Right renal pelvis (tissue), 4 donors: Measurements from ENCODE around the gene MMADHC. TPM values are rescaled to one million over a fixed set of nuclear protein-coding genes. Genes with fewer than 3 reads are reported as not detected.

Source experiments
- DNase-seq, 4 donors: peaks; one replicate each; pipeline ENCODE4 v3.0.0-alpha.2; 2013; ENCODE audit warnings: low read depth in 4 of 4, low spot score in 3 of 4, missing footprints in 1 of 4
- polyA plus RNA-seq, 4 donors: library from polyadenylated mRNA; unstranded; fragments of 120-200 nt; gene quantifications; one replicate each; pipeline ENCODE4 v1.2.1, GENCODE V29; 2013; ENCODE audit not compliant: insufficient read length in 4 of 4

The MMADHC gene
- polyA plus RNA-seq, 4 donors = 119 to 131 (median 128) TPM

DNA sequence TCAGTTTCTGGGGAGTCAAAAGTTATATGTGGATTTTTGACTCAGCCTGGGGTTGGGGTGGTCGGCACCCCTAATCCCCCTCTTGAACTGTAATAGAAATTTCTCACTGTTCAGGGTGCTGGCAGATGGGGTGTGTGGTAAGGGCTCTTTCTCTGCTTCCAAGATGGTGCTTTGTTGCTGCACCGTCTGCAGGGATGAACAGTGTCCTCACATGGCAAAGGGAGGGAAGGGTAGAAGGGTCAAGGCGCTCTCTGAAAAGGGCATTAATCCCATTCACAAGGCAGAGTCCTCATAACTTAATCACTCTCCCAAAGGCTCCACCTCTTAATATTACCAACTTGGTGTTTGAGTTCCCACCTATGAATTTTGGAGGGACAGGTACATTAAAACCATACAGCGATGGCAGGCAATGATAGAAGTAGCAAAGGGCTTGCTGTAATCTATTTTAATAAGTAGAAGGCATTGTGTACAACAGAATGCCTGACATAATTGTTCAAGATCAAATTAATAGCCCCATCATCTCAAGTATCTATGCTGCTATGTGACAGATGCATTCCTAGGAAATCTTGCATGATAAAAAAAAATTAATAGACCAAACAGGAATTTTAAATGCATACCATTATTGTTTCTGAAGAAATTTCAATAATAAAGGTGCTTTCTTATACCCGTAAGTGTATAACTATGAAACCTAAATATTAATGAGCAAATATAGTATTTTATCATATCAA lies 28.1 kb downstream of the MMADHC start:
- DNase-seq = no peak

DNA sequence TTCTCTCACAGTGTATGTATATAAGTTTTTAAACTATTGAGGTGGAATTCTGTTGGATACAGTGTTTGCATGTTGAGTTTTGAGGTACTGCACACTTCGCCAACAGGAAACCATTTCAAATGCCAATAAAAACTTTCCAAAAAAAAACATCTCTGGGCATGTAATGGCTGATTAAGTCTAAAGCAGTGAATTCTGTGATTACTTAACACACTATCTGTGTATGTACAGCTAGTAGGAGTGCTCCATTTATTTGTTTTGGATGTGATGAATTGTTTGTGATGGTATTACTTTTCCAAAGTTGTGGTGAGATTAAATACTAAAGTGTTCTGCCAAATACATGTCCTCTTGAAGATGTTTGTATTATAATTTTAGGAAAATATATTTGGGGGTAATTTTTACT lies 31.1 kb downstream of the MMADHC start:
- no peak for DNase-seq

DNA sequence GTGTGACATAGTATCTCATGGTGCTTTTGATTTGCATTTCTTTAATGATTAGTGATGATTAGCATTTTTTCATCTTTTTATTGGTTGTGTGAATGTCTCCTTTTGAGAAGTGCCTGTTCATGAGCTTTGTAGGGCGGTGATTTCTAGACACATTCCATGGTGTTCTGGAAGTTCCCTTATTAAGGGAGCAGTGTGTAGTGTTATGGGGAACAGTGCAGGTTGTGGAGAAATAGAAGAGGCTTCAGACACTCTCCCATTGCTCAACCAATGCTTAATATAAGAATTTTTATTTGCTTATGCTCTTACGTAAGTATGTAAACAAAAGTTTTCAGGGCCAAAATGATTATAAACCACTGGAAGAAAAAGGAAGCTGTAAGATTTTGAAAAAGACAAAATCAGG lies 34.7 kb downstream of the MMADHC start:
- DNase-seq = no peak

DNA sequence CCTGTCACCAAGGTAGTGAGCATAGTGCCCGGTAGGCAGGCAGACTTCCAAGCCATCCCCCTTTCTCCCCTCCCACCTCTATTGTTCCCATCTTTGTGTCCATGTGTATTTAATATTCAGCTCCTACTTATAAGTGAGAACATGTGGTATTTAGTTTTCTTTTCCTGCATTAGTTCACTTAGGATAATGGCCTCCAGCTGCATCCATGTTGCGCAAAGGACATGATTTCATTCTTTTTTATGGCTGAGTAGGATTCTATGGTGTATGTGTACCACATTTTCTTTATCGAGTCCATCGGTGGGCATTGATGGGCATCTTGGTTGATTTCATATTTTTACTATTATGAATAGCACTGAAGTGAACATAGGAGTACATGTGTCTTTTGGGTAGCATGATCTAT lies 35.3 kb downstream of the MMADHC start:
- no peak for DNase-seq

DNA sequence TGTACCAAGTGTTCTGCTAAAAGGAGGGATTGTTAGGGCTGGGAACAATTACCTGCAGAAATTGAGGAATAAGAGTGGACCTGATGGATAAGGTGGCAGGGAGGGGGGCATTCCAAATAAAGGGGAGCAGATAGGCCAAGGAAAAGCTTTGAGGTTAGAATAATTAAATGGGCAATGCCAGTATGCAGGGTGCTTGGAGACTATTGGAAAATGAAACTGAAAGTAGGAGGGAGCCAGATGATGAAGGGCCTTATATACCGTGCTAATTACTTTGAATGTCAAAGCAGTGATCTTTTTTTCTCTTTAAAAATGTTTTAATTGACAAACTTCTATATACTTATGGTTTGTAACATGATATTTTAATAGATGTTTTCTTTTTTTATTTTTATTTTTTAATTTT lies 42.9 kb downstream of the MMADHC start:
- DNase-seq = no peak

DNA sequence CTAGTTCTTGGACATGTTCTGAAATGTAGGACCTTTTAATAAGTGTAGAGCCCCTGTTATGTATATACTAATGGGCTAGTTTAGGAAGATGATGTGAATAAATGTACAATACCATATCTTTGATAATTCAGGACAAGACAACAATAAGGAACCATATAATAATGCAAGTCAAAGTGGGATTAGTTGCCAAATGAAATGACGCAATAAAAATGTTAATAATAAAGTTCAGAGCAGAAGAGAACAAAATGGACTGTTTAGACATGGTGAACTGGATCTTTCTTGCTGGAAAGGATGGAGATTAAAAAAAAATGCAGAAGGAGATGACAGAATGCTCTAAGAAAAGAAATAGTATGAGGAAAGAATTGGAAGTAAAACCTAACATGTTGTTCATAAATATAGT lies 43.7 kb downstream of the MMADHC start:
- no peak for DNase-seq

DNA sequence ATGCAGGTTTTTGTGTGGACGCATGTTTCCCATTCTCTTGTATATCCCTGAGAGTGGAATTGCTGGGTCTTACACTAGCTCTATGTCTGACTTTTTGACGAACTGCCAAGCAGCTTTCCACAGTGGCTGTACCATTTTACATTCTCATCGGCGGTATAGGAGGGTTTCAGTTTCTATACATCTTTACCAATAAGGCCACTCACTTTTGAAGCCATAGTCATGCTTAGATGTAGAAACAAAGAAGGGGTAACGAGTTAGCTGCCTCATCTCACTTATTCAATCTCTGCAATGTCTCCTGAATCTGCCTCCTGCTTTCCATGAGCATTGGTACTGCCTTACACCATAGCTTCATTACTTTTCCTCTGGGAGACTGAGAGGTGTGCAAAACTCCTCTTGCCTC lies 47.4 kb downstream of the MMADHC start:
- no peak for DNase-seq

DNA sequence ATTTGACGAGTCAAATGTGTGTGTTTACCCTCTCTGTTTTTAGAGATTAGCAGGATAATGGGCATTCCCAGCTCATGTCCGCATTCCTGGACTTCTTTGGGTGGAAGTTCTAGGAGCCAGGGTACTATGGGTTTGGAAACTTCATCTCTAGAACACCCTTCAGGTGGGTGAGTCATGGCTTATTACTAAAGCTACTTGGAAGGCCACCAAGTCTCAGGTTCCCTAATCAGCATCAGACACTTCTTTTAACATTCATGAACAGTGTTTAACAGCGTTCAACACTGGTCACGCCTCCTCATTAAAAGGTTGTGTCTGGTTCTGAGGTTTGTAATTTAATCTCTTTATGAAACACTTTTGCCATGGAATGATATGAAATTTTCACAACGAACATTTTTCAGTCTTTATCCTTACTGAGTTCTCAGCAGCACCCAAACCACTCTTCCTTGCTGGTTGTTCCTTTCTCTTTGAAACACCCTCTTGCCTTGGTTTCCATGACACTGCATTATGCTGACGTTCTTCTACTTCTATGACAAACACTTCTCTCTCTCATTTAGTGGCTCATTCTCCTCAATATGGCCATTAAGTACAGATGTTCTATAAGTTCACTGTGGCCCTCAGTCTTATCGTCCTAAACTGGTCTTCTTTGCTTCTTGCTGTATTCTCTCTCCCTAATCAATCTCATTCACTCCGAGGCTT lies 49.3 kb downstream of the MMADHC start:
- no peak for DNase-seq

DNA sequence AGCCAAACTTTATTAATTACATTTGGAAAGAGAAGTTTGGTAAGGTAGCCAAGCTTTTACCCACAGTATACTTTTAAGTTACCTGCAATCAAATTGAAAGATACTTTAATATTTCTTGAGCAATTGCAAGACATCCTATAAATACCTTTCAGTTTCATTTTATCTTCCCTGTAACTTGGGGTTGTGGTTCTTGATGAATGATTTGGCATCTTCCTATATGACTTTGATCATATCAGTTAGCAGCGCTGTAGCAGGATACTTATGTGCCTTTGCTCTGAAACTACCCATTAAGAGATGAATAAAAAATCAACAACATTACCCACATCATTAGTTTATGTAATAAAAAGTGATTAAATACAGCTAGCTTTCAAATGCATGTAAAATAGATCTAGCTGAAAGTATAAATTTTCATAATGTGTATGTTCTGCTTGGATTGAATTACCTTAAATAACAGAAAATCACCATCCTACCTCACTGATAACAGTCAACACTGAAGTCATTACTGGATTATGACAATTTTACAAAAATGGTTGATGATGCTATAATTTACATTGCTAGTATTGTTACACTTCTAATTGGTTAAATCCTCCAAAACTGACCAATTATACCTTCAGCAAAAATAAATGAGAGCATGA lies 50.4 kb downstream of the MMADHC start:
- no peak for DNase-seq

DNA sequence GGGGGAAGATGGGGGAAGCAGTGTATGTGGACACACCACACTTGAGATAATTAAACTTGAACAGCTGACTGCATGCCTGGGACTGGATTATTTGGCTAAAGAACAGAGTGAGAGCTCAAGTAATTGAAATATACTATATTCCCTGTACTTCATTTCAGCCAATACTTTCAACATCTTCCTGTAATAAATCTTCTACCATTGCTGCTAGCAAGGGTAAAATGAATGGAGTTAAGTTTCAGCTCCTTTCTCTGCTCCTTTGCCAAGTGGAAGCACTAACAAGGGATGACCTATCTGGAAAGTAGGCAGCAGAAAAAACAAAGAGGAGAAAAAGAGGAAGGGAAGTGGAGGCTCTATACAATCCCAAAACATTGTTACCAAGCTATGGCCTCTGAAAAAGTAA lies 50.9 kb downstream of the MMADHC start:
- DNase-seq = peak in 1 of 4 donors; percentile 12

DNA sequence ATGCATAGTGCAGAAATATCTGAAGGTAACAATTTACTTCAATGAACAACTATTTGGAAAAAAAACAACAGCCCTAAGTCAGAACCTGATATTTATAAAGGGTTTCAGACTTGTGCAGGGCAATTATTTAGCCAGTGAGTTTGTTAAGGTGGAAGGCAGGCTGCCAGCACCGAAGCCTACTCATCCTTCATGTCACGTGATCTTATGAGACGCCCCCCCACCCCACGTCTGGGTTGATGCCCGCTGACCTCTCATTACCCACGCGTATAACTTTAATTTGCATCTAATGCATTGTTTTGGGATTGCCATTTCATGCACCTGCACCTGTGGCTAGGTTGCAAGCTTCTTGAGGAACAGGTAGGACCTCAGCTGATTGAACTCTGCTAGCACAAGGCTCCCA lies 52.9 kb downstream of the MMADHC start:
- DNase-seq = no peak

DNA sequence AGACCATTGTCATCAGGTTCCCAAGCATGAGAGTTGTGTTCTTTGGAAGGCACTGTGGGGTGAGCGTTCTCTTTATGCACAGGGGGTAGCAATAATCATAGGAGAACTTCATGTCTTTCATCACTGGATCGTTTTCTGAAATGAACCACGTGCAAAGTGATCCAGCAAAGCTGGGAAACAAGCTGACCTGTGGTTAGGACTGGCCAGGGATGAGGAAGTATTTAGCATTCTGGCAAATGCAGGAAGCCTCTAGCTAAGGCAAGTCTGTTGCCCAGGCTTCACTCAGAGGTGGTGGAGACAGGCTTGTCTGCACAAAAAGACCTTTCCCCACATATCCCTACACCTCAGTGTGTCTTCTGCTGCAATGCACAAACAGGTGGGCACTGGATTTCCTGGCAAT lies 58.6 kb downstream of the MMADHC start:
- no peak for DNase-seq

DNA sequence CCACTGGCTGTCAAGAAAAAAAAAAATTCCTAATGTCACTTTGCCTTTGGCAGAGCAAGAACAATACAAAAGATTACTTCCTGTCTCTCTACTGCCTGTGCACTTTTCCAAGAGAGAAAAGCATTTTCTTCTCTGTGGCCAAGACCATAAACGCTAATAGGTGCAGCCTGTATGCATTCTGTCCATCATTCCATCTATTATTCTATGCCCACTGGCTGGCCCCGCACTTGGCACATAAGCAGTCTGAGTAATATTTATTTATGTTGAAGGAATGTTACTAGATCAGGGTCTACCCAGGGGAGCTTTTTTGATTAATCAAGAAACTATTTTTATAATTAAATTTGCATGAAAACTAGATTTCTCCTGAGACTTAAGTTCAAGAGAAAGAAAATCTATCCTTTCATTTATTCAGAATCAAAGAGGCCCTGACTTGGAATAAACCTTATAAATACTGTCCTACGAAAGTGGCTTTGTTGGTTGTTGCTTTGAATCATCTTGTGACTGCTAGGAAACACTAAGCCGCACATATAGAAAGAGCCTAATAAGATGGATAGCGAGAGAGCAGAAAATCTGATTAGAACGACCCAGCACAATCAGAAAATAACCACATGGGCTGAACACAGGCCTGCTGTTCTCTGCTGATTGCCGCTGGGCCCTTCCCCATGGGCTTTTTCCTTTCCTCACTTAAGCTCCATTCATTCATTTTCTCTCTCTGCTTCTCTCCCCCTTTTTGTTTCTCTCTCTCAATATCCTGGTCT lies 59.4 kb downstream of the MMADHC start:
- no peak for DNase-seq

DNA sequence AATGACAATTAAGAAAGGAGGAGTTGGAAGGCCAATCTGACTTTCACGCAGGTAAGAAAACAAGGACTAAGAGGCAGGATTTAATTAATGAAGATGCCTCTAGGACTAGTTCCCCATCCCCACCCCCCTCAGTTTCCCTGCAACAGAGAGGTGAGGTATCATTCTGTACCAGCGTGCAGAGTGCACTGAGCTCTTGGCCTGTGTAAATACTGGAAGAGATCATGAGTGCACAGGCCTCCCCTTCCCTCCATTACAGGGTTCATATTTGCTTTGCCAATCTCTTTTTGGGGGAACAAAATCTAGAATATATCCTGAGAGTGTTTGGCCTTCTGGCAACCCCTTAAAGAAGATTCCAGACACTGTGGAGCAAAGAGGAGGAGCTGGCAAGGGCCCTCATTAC lies 60.9 kb downstream of the MMADHC start:
- DNase-seq = no peak

DNA sequence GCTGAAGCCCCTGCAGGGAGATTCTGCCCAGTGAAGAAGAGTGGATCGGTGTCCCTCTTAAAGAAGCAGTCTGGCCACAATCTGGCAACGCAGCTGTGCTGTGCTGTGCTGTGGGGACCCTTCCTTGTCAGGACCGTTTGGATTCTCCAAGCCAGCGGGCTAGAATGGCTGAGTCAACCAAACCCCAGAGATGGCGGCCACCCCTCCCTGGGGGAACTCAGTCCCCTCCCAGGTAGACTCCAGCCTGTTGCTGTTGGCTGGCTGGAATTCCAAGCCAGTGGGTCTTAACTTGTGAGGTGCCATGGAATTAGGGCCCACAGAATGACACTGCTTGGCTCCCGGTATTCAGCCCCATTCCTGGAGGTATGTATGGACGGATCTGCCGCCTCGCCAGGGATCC lies 62.3 kb downstream of the MMADHC start:
- no peak for DNase-seq
